ENCODE data around the gene FREM2. TPM values are rescaled to one million over a fixed set of nuclear protein-coding genes. Genes with fewer than 3 reads are reported as not detected.

FREM2 gene
- polyA plus RNA-seq, 6 donors from 2014 or later: not detected

DNA sequence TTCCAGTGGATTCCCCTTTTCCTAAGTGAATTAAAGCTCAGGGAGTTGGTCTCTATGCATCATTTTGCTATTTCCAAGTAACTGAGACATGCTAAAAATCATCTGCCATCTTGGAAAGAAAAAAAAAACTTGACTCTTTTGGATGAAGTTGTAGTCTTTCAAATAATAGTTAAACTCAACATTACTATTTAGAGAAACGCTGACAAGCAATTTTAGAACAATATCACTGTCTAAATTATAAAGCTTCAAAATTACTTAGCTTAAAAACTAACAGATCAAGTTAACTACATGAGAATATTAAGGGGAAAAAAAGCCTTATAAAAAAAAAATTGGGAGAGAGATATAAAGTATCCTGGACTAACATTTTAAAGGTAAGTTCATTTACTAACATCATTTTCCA lies 235.3 kb downstream of the FREM2 start:
- Mint-ChIP-seq H3K27me3 (peaks cover 9 to 33% (median 31%) of the 10 kb centered on the region in 3 donors), H3K4me3 (no peak overlapping the region), H3K9me3 (no peaks in the 10 kb centered on the region), H3K27ac (no peak overlapping the region), H3K4me1 (no peaks in the 10 kb centered on the region), H3K36me3 (no peaks in the 10 kb centered on the region)
- ATAC-seq (ENCODE audit: low read depth in 2 of 2): no peak
- DNase-seq: no peak

DNA sequence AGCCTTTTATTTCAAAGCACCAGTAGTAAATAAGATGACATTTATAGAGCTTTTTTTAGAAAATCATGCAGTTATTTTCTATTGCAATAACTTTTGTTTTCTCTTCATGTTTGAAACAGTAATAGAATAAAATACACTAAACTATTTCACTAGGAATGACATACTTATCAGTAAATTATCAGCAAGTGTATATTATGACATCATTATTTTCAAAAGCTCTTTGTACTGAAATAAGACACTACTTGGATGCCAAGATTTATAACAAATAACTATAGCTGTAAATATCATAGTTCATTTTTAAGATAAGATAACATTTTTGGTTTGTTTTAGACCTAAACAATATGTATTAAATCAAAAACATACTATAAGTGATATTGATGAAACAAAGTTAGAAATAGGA lies 246.9 kb downstream of the FREM2 start:
- Mint-ChIP-seq H3K4me1 (no peaks in the 10 kb centered on the region), H3K27me3 (peaks cover 12 to 19% (median 12%) of the 10 kb centered on the region in 3 donors), H3K36me3 (no peaks in the 10 kb centered on the region), H3K4me3 (no peak overlapping the region), H3K9me3 (no peaks in the 10 kb centered on the region), H3K27ac (no peak overlapping the region)
- ATAC-seq (ENCODE audit: low read depth in 2 of 2) (no peak), DNase-seq (no peak)
